ENCODE data around the gene SEC14L1.
"Not testable (repeated sequence)": the region's sequence is repeated elsewhere in the genome, so short reads cannot be mapped to it uniquely, and the experiment has no call there.

Gene SEC14L1

DNA sequence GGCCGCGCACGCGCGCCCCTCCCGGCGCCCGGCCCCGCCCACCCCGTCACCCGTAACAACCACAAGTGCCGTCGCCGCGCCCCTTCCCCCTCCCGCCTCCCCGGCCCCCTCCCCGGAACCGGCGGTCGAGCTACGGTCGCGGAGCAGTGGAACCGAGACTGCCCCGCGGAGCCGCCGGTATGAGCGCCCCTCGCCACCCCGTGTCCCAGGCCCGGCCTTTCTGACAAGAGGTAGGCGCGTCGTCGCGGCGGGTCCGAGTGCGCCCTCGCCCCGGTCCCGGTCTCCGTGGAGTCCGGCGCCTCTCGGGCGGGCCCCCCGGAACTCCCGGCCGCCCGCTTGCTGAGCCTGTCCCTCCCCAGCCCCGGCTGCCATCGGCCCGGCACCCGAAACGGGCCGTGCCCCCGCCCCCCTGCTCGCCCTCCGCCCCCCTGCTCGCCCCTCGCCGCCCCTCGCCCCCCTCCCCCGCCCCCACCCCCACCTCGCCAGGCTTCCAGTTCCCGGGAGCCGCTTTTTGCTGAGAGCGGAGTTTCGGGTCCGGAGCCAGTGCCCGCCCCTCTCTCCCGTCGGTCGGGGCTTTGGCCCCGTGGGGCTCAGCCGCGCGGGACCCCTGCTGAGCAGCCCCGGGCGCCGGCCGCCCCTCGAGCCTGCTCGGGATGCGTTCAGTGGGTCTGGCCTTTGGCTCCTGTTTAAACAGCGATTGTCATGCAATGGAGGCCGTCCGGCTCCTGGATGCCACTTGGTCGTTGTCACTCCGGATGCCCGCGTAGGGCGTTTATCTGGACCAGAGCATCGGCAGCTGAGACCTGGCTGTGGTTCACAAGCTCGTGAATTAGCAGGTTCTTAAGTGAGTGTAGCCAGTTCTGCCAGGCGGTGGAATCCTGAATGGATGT lies at the start of gene SEC14L1:
TSS of gene SEC14L1 (plus strand) at position 92 of the 890 bp plus-strand sequence. CDS start 2,628 bp downstream, outside the sequence.
- Histone ChIP-seq H3K9ac (ENCODE audit: low read length in 2 of 2) (peak within 1 kb of the TSS; percentile 77 to 84), H3K27ac (ENCODE audit: low read length) (peak within 1 kb of the TSS; percentile 89), H3K9me3 (ENCODE audit: control insufficient read depth in 2 of 2, low read length in 2 of 2) (no peaks in the 10 kb centered on the region), H3K4me1 (ENCODE audit: control insufficient read depth, insufficient read depth, low read length) (peaks cover 24% of the 10 kb centered on the region), H3K4me3 (ENCODE audit: low read length in 2 of 2) (peak within 1 kb of the TSS; percentile 84 to 85), H3K27me3 (ENCODE audit: control insufficient read depth in 1 of 2, insufficient read depth in 2 of 2, low read length in 2 of 2) (no peaks in the 10 kb centered on the region), H3K36me3 (ENCODE audit: control insufficient read depth in 2 of 2, insufficient read depth in 2 of 2, low read length in 2 of 2) (peaks cover 0 to 4% of the 10 kb centered on the region in 2 donors)

GRCh38 chr17:77092025-77092424 lies 48.7 kb upstream of the SEC14L1 start:
- Histone ChIP-seq H3K9me3 (ENCODE audit: control insufficient read depth in 2 of 2, low read length in 2 of 2) (no peaks in the 10 kb centered on the region), H3K4me3 (ENCODE audit: low read length in 2 of 2) (no peak overlapping the region), H3K27ac (ENCODE audit: low read length) (no peak overlapping the region), H3K36me3 (ENCODE audit: control insufficient read depth in 2 of 2, insufficient read depth in 2 of 2, low read length in 2 of 2) (peaks cover 28% of the 10 kb centered on the region in 2 donors), H3K9ac (ENCODE audit: low read length in 2 of 2) (no peak overlapping the region), H3K4me1 (ENCODE audit: control insufficient read depth, insufficient read depth, low read length) (peaks cover 24% of the 10 kb centered on the region), H3K27me3 (ENCODE audit: control insufficient read depth in 1 of 2, insufficient read depth in 2 of 2, low read length in 2 of 2) (no peaks in the 10 kb centered on the region)

- H3K4me1 ChIP-seq (ENCODE audit: control insufficient read depth, insufficient read depth, low read length) = peaks cover 28% of the 10 kb centered on the region
- no peaks in the 10 kb centered on the region for H3K27me3 ChIP-seq (ENCODE audit: control insufficient read depth in 1 of 2, insufficient read depth in 2 of 2, low read length in 2 of 2)
- no peak overlapping the region for H3K4me3 ChIP-seq (ENCODE audit: low read length in 2 of 2)
- no peaks in the 10 kb centered on the region for H3K9me3 ChIP-seq (ENCODE audit: control insufficient read depth in 2 of 2, low read length in 2 of 2)
- H3K36me3 ChIP-seq (ENCODE audit: control insufficient read depth in 2 of 2, insufficient read depth in 2 of 2, low read length in 2 of 2) = peaks cover 28% of the 10 kb centered on the region in 2 donors
- H3K9ac ChIP-seq (ENCODE audit: low read length in 2 of 2) = no peak overlapping the region
- no peak overlapping the region for H3K27ac ChIP-seq (ENCODE audit: low read length)
These were observed 45.3 kb upstream of the SEC14L1 start for GRCh38 chr17:77095461-77095860.

- Histone ChIP-seq H3K4me1 (ENCODE audit: control insufficient read depth, insufficient read depth, low read length) (peaks cover 28% of the 10 kb centered on the region), H3K9ac (ENCODE audit: low read length in 2 of 2) (peak overlapping the region in 1 of 2 donors; percentile 64), H3K36me3 (ENCODE audit: control insufficient read depth in 2 of 2, insufficient read depth in 2 of 2, low read length in 2 of 2) (peaks cover 26 to 28% of the 10 kb centered on the region in 2 donors), H3K9me3 (ENCODE audit: control insufficient read depth in 2 of 2, low read length in 2 of 2) (no peaks in the 10 kb centered on the region), H3K4me3 (ENCODE audit: low read length in 2 of 2) (peak overlapping the region; percentile 44 to 54), H3K27ac (ENCODE audit: low read length) (peak overlapping the region; percentile 88), H3K27me3 (ENCODE audit: control insufficient read depth in 1 of 2, insufficient read depth in 2 of 2, low read length in 2 of 2) (no peaks in the 10 kb centered on the region)
These were observed 44.1 kb upstream of the SEC14L1 start for GRCh38 chr17:77096570-77097214.

DNA sequence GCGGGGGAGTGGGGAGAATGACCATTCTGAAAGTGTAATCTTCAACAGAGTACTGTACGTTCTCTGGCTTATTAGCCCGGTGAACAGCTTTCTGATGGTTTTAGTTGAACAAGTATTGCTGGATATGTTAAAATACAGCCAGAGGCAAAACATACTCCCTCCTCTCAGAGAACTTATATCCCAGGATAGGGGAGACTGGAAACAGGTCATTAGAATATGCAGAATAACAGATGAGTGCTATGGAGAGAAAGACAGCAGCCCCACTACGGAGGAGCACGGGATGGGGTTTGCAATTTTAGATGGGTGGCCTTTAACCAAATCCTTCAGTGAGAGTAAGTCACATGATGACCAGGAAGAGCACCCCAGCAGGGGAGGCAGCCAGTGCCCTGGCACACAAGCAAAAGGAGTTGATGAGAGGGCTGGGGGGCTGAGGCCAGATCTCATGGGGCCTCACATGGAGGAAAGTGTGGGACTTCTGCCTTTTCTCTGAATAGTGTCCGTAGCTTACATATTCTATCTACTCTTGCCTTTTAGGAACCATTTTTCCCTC lies 43.1 kb upstream of the SEC14L1 start:
- no peaks in the 10 kb centered on the region for H3K9me3 ChIP-seq (ENCODE audit: control insufficient read depth in 2 of 2, low read length in 2 of 2)
- H3K36me3 ChIP-seq (ENCODE audit: control insufficient read depth in 2 of 2, insufficient read depth in 2 of 2, low read length in 2 of 2) = peaks cover 20 to 22% of the 10 kb centered on the region in 2 donors
- peak overlapping the region in 1 of 2 donors; percentile 16 for H3K4me3 ChIP-seq (ENCODE audit: low read length in 2 of 2)
- H3K4me1 ChIP-seq (ENCODE audit: control insufficient read depth, insufficient read depth, low read length) = peaks cover 28% of the 10 kb centered on the region
- no peaks in the 10 kb centered on the region for H3K27me3 ChIP-seq (ENCODE audit: control insufficient read depth in 1 of 2, insufficient read depth in 2 of 2, low read length in 2 of 2)
- H3K27ac ChIP-seq (ENCODE audit: low read length) = peak overlapping the region; percentile 88
- H3K9ac ChIP-seq (ENCODE audit: low read length in 2 of 2) = no peak overlapping the region

GRCh38 chr17:77098884-77099545 lies 41.8 kb upstream of the SEC14L1 start:
- Histone ChIP-seq H3K9ac (ENCODE audit: low read length in 2 of 2) (no peak overlapping the region), H3K36me3 (ENCODE audit: control insufficient read depth in 2 of 2, insufficient read depth in 2 of 2, low read length in 2 of 2) (peaks cover 10 to 14% of the 10 kb centered on the region in 2 donors), H3K27ac (ENCODE audit: low read length) (peak overlapping the region; percentile 88), H3K27me3 (ENCODE audit: control insufficient read depth in 1 of 2, insufficient read depth in 2 of 2, low read length in 2 of 2) (no peaks in the 10 kb centered on the region), H3K4me3 (ENCODE audit: low read length in 2 of 2) (no peak overlapping the region), H3K9me3 (ENCODE audit: control insufficient read depth in 2 of 2, low read length in 2 of 2) (no peaks in the 10 kb centered on the region), H3K4me1 (ENCODE audit: control insufficient read depth, insufficient read depth, low read length) (peaks cover 28% of the 10 kb centered on the region)

DNA sequence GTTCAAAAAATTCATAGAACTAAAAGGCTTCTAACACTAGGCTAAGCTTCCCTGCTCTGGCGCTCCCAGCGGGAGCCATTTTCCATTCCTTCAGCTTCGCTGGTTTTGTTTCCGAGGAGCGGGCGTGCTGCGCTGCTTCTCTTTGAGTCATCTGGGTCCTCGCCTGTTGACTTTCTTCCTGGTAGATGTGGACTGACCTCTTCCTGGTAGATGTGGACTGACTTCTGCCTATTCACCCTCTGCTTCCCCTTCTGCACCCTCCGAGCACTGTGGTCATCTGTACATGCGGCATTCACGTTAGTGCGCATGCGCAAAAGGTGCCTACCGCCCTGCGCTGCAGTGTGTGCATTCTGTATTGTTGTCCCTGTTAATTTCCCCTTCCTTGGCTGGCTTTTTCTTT lies 40.8 kb upstream of the SEC14L1 start:
- H3K27ac ChIP-seq (ENCODE audit: low read length) = no peak overlapping the region
- peaks cover 5 to 6% of the 10 kb centered on the region in 2 donors for H3K36me3 ChIP-seq (ENCODE audit: control insufficient read depth in 2 of 2, insufficient read depth in 2 of 2, low read length in 2 of 2)
- H3K9me3 ChIP-seq (ENCODE audit: control insufficient read depth in 2 of 2, low read length in 2 of 2) = no peaks in the 10 kb centered on the region
- peaks cover 28% of the 10 kb centered on the region for H3K4me1 ChIP-seq (ENCODE audit: control insufficient read depth, insufficient read depth, low read length)
- no peak overlapping the region for H3K9ac ChIP-seq (ENCODE audit: low read length in 2 of 2)
- H3K4me3 ChIP-seq (ENCODE audit: low read length in 2 of 2) = no peak overlapping the region
- H3K27me3 ChIP-seq (ENCODE audit: control insufficient read depth in 1 of 2, insufficient read depth in 2 of 2, low read length in 2 of 2) = no peaks in the 10 kb centered on the region

- Histone ChIP-seq H3K27ac (ENCODE audit: low read length) (no peak overlapping the region), H3K4me3 (ENCODE audit: low read length in 2 of 2) (no peak overlapping the region), H3K27me3 (ENCODE audit: control insufficient read depth in 1 of 2, insufficient read depth in 2 of 2, low read length in 2 of 2) (no peaks in the 10 kb centered on the region), H3K4me1 (ENCODE audit: control insufficient read depth, insufficient read depth, low read length) (peaks cover 22% of the 10 kb centered on the region), H3K9ac (ENCODE audit: low read length in 2 of 2) (no peak overlapping the region), H3K9me3 (ENCODE audit: control insufficient read depth in 2 of 2, low read length in 2 of 2) (no peaks in the 10 kb centered on the region), H3K36me3 (ENCODE audit: control insufficient read depth in 2 of 2, insufficient read depth in 2 of 2, low read length in 2 of 2) (no peaks in the 10 kb centered on the region)
These were observed 39.0 kb upstream of the SEC14L1 start for GRCh38 chr17:77101521-77102410.

GRCh38 chr17:77102411-77103134 lies 38.2 kb upstream of the SEC14L1 start:
- H3K4me3 ChIP-seq (ENCODE audit: low read length in 2 of 2); H3K27ac ChIP-seq (ENCODE audit: low read length); H3K27me3 ChIP-seq (ENCODE audit: control insufficient read depth in 1 of 2, insufficient read depth in 2 of 2, low read length in 2 of 2); H3K9ac ChIP-seq (ENCODE audit: low read length in 2 of 2); H3K36me3 ChIP-seq (ENCODE audit: control insufficient read depth in 2 of 2, insufficient read depth in 2 of 2, low read length in 2 of 2); H3K9me3 ChIP-seq (ENCODE audit: control insufficient read depth in 2 of 2, low read length in 2 of 2): not testable (repeated sequence)
- H3K4me1 ChIP-seq (ENCODE audit: control insufficient read depth, insufficient read depth, low read length) = peaks cover 18% of the 10 kb centered on the region

All from stomach smooth muscle (tissue), 2 donors.